Parathyroid adenoma (tissue), 2 donors: ENCODE data around the gene TMEM63C.

Experiments used
- H2AFZ ChIP-seq: fragments of 300-600 bp; sonication (generic); one replicate; pipeline ENCODE4 v1.7.0; 2017; ENCODE audit warnings: antibody characterized with exemption, mild to moderate bottlenecking
- H3K27ac ChIP-seq: fragments of 300-600 bp; sonication (generic); one replicate; pipeline ENCODE4 v1.7.0; 2017
- H3K27me3 ChIP-seq: fragments of 300-600 bp; sonication (generic); one replicate; pipeline ENCODE4 v1.7.0; 2017; ENCODE audit warnings: low read length; ENCODE audit not compliant: control insufficient read depth, insufficient read depth
- H3K36me3 ChIP-seq: fragments of 300-600 bp; sonication (generic); one replicate; pipeline ENCODE4 v1.7.0; 2017; ENCODE audit warnings: low read length; ENCODE audit not compliant: control insufficient read depth, insufficient read depth
- H3K4me1 ChIP-seq: fragments of 300-600 bp; sonication (generic); one replicate; pipeline ENCODE4 v1.7.0; 2017; ENCODE audit warnings: control low read depth
- H3K4me2 ChIP-seq: fragments of 300-600 bp; sonication (generic); one replicate; pipeline ENCODE4 v1.7.0; 2017; ENCODE audit warnings: low read length
- H3K4me3 ChIP-seq: fragments of 300-600 bp; sonication (generic); one replicate; pipeline ENCODE4 v1.7.0; 2017; ENCODE audit warnings: low read depth, low read length
- H3K79me2 ChIP-seq: fragments of 300-600 bp; sonication (generic); one replicate; pipeline ENCODE4 v1.7.0; 2017; ENCODE audit warnings: control low read depth
- H3K9ac ChIP-seq: fragments of 300-600 bp; sonication (generic); one replicate; pipeline ENCODE4 v1.7.0; 2017; ENCODE audit warnings: mild to moderate bottlenecking
- H3K9me3 ChIP-seq: fragments of 300-600 bp; sonication (generic); one replicate; pipeline ENCODE4 v1.7.0; 2017; ENCODE audit warnings: low read length; ENCODE audit not compliant: control insufficient read depth
- TF ChIP-seq, protein P1 (sequence below): fragments of 300-600 bp; sonication (generic); IDR thresholded peaks from one replicate; pipeline ENCODE4 v1.7.0; 2017; ENCODE audit warnings: antibody characterized with exemption, mild to moderate bottlenecking
- donor health status: primary hyperparathyroidism.

Gene TMEM63C

DNA sequence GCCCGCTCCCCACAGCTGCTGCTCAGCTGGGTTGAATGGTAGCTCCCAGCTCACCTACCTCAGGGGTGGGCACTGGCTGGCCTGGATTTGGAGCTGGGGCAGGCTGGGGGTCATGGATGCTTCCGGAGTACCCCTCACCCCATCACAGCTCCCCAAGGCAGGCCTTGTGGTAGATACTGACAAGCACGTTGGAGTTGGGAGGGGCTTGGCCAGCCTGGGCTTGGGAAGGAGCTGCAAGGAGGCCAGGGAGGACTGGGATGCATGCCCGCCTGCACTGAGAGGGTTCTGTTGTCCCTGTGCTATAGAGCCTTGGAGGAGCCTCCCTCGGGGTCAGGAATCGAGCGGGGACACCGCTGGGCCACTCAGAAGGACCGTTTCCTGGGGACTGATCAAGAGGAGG, 14.2 kb downstream of the TMEM63C start:
- Histone ChIP-seq H3K9ac (no peak overlapping the region), H3K36me3 (no peaks in the 10 kb centered on the region), H3K4me2 (no peak overlapping the region)

DNA sequence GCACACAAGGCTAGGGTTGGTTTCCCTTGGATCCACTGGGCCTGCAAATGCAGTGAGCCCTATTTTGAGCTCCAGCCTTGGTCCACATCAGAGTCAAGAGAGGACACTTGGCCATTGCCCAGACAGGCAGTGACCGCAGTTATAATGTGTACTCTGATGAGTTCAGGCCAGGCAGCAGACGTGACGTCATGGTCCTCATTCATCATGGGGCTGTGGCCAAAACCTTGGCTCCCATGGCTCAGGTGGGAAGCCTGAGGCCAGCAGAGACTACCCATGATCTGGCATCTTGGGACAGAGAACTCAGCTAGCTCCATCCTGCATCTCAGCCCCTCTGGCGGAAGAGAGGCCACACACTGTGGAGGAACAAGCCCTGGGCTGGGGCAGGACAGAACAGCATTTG, 16.4 kb downstream of the TMEM63C start:
- Histone ChIP-seq H2AFZ (no peak overlapping the region), H3K4me2 (no peak overlapping the region), H3K27me3 (no peaks in the 10 kb centered on the region), H3K9me3 (no peaks in the 10 kb centered on the region), H3K4me1 (no peaks in the 10 kb centered on the region), H3K4me3 (no peak overlapping the region), H3K36me3 (no peaks in the 10 kb centered on the region), H3K27ac (no peak overlapping the region), H3K79me2 (no peaks in the 10 kb centered on the region), H3K9ac (no peak overlapping the region)
- TF ChIP-seq, protein P1, sequence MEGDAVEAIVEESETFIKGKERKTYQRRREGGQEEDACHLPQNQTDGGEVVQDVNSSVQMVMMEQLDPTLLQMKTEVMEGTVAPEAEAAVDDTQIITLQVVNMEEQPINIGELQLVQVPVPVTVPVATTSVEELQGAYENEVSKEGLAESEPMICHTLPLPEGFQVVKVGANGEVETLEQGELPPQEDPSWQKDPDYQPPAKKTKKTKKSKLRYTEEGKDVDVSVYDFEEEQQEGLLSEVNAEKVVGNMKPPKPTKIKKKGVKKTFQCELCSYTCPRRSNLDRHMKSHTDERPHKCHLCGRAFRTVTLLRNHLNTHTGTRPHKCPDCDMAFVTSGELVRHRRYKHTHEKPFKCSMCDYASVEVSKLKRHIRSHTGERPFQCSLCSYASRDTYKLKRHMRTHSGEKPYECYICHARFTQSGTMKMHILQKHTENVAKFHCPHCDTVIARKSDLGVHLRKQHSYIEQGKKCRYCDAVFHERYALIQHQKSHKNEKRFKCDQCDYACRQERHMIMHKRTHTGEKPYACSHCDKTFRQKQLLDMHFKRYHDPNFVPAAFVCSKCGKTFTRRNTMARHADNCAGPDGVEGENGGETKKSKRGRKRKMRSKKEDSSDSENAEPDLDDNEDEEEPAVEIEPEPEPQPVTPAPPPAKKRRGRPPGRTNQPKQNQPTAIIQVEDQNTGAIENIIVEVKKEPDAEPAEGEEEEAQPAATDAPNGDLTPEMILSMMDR, result no peak

More for the DNA sequence above, 14.2 kb downstream of the TMEM63C start:
- Histone ChIP-seq H3K27me3 (no peaks in the 10 kb centered on the region), H3K9me3 (no peaks in the 10 kb centered on the region), H3K79me2 (no peaks in the 10 kb centered on the region), H3K4me3 (no peak overlapping the region), H3K27ac (no peak overlapping the region), H2AFZ (no peak overlapping the region), H3K4me1 (no peaks in the 10 kb centered on the region)
- TF ChIP-seq, protein P1, result no peak

DNA sequence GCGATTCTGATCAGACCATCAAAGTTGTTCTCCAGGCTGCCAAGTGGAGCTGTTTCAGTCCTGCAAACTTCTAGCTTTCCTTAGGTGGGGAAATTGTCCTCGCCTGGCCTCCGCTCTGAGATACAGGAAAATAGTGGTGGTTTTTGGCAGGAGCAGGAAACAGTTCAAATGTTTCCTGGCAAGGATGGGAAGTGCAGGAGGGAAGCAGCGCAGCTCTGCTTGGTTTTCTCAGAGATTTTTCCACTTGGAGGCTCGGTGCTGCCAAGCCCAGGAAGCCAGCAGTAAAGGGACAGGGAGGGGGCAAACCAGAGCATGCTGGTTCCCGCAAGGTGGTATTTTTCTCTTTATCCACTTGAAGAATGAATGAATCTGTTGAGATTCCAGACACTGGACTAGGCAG, 17.0 kb downstream of the TMEM63C start:
- TF ChIP-seq, protein P1, result no peak
- H3K27ac ChIP-seq, result no peak overlapping the region

DNA sequence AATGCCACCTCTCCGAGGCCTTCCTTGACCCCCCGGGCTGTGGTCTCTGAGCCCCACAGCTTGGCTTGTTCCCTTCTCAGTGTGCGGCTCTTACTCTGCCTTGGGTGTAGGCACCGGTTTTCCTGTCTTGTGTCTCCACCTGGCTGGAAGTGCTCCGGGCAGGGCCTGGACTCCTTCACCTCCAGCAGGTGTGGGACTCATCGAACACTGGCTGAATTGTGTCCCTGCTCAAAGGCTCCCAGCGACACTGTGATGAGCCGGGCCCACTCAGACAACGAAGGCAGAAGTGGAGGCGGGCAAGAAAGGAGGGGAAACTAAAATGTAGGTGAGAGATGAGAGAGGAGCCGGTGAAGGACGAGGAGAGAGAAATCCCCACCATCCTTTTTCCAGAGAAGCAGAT, 18.0 kb downstream of the TMEM63C start:
- Histone ChIP-seq H3K9ac (no peak overlapping the region), H3K79me2 (no peaks in the 10 kb centered on the region), H3K27ac (no peak overlapping the region), H3K4me3 (no peak overlapping the region), H3K36me3 (no peaks in the 10 kb centered on the region), H3K4me1 (no peaks in the 10 kb centered on the region), H3K4me2 (no peak overlapping the region), H2AFZ (no peak overlapping the region), H3K27me3 (no peaks in the 10 kb centered on the region), H3K9me3 (no peaks in the 10 kb centered on the region)
- TF ChIP-seq, protein P1, result no peak

More for the DNA sequence above, 17.0 kb downstream of the TMEM63C start:
- Histone ChIP-seq H3K36me3 (no peaks in the 10 kb centered on the region), H3K4me3 (no peak overlapping the region), H3K27me3 (no peaks in the 10 kb centered on the region), H2AFZ (no peak overlapping the region), H3K9ac (no peak overlapping the region), H3K4me2 (no peak overlapping the region), H3K4me1 (no peaks in the 10 kb centered on the region), H3K9me3 (no peaks in the 10 kb centered on the region), H3K79me2 (no peaks in the 10 kb centered on the region)

DNA sequence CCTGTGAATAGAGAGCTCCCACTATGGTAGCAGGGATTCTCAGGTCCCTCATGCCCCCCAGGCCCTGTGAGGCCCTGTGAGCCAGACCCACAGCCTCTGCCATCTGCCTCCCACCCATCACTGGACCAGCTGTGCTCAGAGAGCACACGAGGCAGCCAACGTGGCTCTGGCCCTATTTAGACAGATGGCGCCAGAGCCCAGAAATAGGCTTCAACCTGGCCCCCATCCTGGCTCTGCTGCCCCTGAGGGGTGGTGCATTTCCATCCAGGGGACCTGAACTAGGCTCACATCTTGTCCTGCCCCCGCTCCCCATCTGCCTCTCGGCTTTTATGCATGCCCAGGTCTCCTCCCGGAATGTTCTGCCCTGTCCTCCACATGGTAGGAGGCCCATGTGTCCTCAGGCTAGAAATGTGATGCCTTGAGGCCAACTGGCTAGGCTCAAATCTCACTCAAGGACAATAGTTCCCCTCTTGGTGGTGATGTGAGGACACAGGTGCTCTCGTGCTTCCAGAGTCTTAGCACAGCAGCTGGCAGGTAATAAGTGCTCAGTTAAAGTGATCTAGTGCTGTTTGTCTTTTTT, 18.9 kb downstream of the TMEM63C start:
- Histone ChIP-seq H3K9me3 (no peaks in the 10 kb centered on the region), H3K36me3 (no peaks in the 10 kb centered on the region), H3K4me1 (no peaks in the 10 kb centered on the region), H3K27me3 (no peaks in the 10 kb centered on the region), H3K79me2 (no peaks in the 10 kb centered on the region), H3K27ac (no peak overlapping the region), H2AFZ (no peak overlapping the region), H3K4me3 (no peak overlapping the region), H3K4me2 (no peak overlapping the region), H3K9ac (no peak overlapping the region)
- TF ChIP-seq, protein P1, result no peak
